Uterus (tissue), 4 donors: ENCODE results near the gene FETUB. TPM values are rescaled to one million over a fixed set of nuclear protein-coding genes. Genes with fewer than 3 reads are reported as not detected.
"Not testable (repeated sequence)": the region's sequence is repeated elsewhere in the genome, so short reads cannot be mapped to it uniquely, and the experiment has no call there.

Source experiments
- DNase-seq, 2 donors: peaks; one replicate each; pipeline ENCODE4 v3.0.0-alpha.2; 2019 to 2020
- H3K27ac ChIP-seq, 2 donors: fragments of 200-600 bp; sonication (generic); 1 replicate in 1 of 2; 2 replicates in 1 of 2; pipeline ENCODE4 v1.5.1; 2016 to 2018
- H3K27me3 ChIP-seq, 2 donors: fragments of 200-600 bp; sonication (generic); one replicate each; pipeline ENCODE4 v1.5.1; 2018 to 2019; ENCODE audit warnings: control low read depth in 1 of 2
- H3K36me3 ChIP-seq, 2 donors: fragments of 200-600 bp; sonication (generic); one replicate each; pipeline ENCODE4 v1.5.1; 2019; ENCODE audit warnings: control low read depth in 1 of 2
- H3K4me1 ChIP-seq, 2 donors: fragments of 200-600 bp; sonication (generic); one replicate each; pipeline ENCODE4 v1.5.1; 2018 to 2019; ENCODE audit warnings: control low read depth in 1 of 2
- H3K4me3 ChIP-seq, 2 donors: fragments of 200-600 bp; sonication (generic); 1 replicate in 1 of 2; 2 replicates in 1 of 2; pipeline ENCODE4 v1.5.1; 2018 to 2019; ENCODE audit warnings: mild to moderate bottlenecking in 1 of 2
- H3K9me3 ChIP-seq, 2 donors: fragments of 200-600 bp; sonication (generic); one replicate each; pipeline ENCODE4 v1.5.1; 2019; ENCODE audit warnings: control low read depth in 1 of 2
- POLR2A ChIP-seq, 2 donors: fragments of 450-650 bp; IDR thresholded peaks; one replicate each; pipeline ENCODE4 v1.6.1; 2016; ENCODE audit warnings: antibody characterized with exemption in 2 of 2, mild to moderate bottlenecking in 1 of 2, moderate library complexity in 1 of 2
- intact Hi-C: fragments of 100-400 bp; cut with DNase I; formaldehyde crosslinking; loops from one replicate; pipeline ENCODE4 v1.15.1; 2023; ENCODE audit warnings: low total_unique reads
- small RNA-seq: library from RNA; depleted of rRNA; stranded (forward); fragments of <200 nt; gene quantifications from one replicate; pipeline ENCODE3, GENCODE V24; 2016
- total RNA-seq, 4 donors: library from RNA; depleted of rRNA in 3 of 4; stranded (reverse); fragments of >200 nt in 3 of 4; gene quantifications; one replicate each; pipeline versions ENCODE4 v1.1.0 to v1.2.4, GENCODE V29; 2014 to 2023
- TF ChIP-seq, protein P1 (sequence below), 4 experiments: fragments of 200-600 bp in 2 of 4; fragments of 450-650 bp in 2 of 4; sonication (generic) in 2 of 4; IDR thresholded peaks; one replicate each; pipeline ENCODE4 v1.5.1; 2016 to 2019; ENCODE audit warnings: antibody characterized with exemption in 4 of 4, mild to moderate bottlenecking in 2 of 4, moderate library complexity in 1 of 4
- donor health status: DM: yes; HTN: yes; CAD: no.

FETUB gene
- total RNA-seq, 4 donors from 2014 or later: not detected

GRCh38 chr3:186694288-186695032 lies 54.3 kb downstream of the FETUB start:
- H3K27ac ChIP-seq: no peak overlapping the region
- H3K4me1 ChIP-seq: no peaks in the 10 kb centered on the region
- H3K4me3 ChIP-seq: no peak overlapping the region
- TF ChIP-seq, protein P1, sequence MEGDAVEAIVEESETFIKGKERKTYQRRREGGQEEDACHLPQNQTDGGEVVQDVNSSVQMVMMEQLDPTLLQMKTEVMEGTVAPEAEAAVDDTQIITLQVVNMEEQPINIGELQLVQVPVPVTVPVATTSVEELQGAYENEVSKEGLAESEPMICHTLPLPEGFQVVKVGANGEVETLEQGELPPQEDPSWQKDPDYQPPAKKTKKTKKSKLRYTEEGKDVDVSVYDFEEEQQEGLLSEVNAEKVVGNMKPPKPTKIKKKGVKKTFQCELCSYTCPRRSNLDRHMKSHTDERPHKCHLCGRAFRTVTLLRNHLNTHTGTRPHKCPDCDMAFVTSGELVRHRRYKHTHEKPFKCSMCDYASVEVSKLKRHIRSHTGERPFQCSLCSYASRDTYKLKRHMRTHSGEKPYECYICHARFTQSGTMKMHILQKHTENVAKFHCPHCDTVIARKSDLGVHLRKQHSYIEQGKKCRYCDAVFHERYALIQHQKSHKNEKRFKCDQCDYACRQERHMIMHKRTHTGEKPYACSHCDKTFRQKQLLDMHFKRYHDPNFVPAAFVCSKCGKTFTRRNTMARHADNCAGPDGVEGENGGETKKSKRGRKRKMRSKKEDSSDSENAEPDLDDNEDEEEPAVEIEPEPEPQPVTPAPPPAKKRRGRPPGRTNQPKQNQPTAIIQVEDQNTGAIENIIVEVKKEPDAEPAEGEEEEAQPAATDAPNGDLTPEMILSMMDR (IDR thresholded peaks at IDR 0.05): no peak
- no peak for TF ChIP-seq POLR2A (IDR thresholded peaks at IDR 0.05)
- intact Hi-C loops: no loop called here
- no peak for DNase-seq
- no peaks in the 10 kb centered on the region for H3K36me3 ChIP-seq
- H3K27me3 ChIP-seq: no peaks in the 10 kb centered on the region
- H3K9me3 ChIP-seq: no peaks in the 10 kb centered on the region

DNA sequence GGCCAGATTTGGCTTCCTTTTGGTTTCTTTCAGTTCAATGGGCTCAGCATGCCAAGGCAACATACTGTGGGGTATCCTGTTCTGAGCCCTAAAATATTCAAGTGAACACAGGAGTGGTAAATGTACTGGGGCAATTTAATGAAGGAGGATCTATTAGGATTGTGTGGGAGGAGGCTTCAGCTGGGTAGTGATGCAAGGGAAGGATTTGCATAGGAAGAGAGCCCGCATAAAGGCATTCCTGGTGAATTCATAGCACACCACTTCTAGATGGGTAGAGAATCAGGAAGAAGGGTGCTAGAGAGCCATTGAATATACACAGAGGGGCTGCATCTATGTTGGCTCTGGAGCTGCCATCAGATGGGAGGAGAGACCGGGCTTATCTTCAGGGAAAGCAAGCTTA lies 56.3 kb downstream of the FETUB start:
- no peak for DNase-seq
- TF ChIP-seq, protein P1 (IDR thresholded peaks at IDR 0.05): no peak
- no peak for TF ChIP-seq POLR2A (IDR thresholded peaks at IDR 0.05)
- Histone ChIP-seq H3K4me1 (no peaks in the 10 kb centered on the region), H3K9me3 (no peaks in the 10 kb centered on the region), H3K27ac (no peak overlapping the region), H3K27me3 (no peaks in the 10 kb centered on the region), H3K36me3 (no peaks in the 10 kb centered on the region), H3K4me3 (no peak overlapping the region)
- intact Hi-C loops: no loop called here

GRCh38 chr3:186697510-186697909 lies 57.3 kb downstream of the FETUB start:
- Histone ChIP-seq H3K9me3 (no peaks in the 10 kb centered on the region), H3K4me3 (no peak overlapping the region), H3K4me1 (no peaks in the 10 kb centered on the region), H3K27me3 (no peaks in the 10 kb centered on the region), H3K27ac (no peak overlapping the region), H3K36me3 (no peaks in the 10 kb centered on the region)
- intact Hi-C loops: no loop called here
- TF ChIP-seq, protein P1 (IDR thresholded peaks at IDR 0.05): no peak
- no peak for TF ChIP-seq POLR2A (IDR thresholded peaks at IDR 0.05)
- DNase-seq: no peak

- Histone ChIP-seq H3K9me3 (no peaks in the 10 kb centered on the region), H3K4me3 (no peak overlapping the region), H3K4me1 (no peaks in the 10 kb centered on the region), H3K27me3 (no peaks in the 10 kb centered on the region), H3K27ac (no peak overlapping the region), H3K36me3 (no peaks in the 10 kb centered on the region)
- intact Hi-C loops: no loop called here
- TF ChIP-seq POLR2A (IDR thresholded peaks at IDR 0.05): no peak
- TF ChIP-seq, protein P1 (IDR thresholded peaks at IDR 0.05): no peak
- DNase-seq: no peak
Measured at GRCh38 chr3:186700267-186700666, 60.1 kb downstream of the FETUB start.

DNA sequence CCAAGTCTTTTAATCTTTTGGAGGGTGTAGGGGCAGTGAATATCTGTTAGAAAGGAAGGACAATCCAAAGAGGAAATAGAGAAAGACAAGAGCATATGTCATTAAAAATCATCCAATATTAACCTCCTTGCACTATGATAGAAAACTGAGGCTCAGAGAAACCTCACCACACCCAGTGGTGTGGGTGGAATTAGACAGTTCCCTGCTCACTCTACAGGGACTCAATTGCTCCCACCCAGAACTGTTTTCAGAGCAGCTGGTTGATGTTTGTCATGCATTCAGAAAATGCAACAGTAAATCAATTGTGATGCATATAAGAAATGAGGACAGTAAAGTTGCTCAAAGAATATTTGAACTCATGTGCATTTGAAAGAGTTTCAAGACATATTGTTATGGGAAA lies 62.3 kb downstream of the FETUB start:
- H3K9me3 ChIP-seq, H3K27ac ChIP-seq, H3K36me3 ChIP-seq, H3K27me3 ChIP-seq, H3K4me1 ChIP-seq, intact Hi-C loops, H3K4me3 ChIP-seq, DNase-seq: not testable (repeated sequence)

Small RNA genes within 50 kb of the gene (small RNA-seq; reads per million reads assigned to genes)
- gene RF00017: not detected

Other genes with a start within 250 kb of the FETUB start
- 1 to 10 TPM in 2 of 4 donors, under 1 TPM in 1, not detected in 1; 0.77 to 6.2 (median 2.4) TPM for gene CRYGS, start 96.0 kb upstream of the FETUB start, total RNA-seq
- gene TBCCD1, start 73.1 kb upstream of the FETUB start, total RNA-seq: 10 to 100 TPM in 3 of 4 donors, 1 to 10 TPM in 1; 3.8 to 31.7 (median 15.1) TPM
- gene DNAJB11, start 69.7 kb upstream of the FETUB start, total RNA-seq: 10 to 100 TPM; 26.2 to 68.8 (median 40.0) TPM
- gene AHSG, start 27.3 kb upstream of the FETUB start, total RNA-seq: not detected
- not detected for gene HRG, start 25.6 kb downstream of the FETUB start, total RNA-seq
- not detected for gene KNG1, start 77.0 kb downstream of the FETUB start, total RNA-seq
- 1,000 to 10,000 TPM in 1 of 4 donors, 100 to 1,000 TPM in 3; 429 to 1,121 (median 514) TPM for gene EIF4A2, start 143.2 kb downstream of the FETUB start, total RNA-seq
- 10 to 100 TPM in 3 of 4 donors, 1 to 10 TPM in 1; 2.8 to 43.8 (median 26.6) TPM for gene RFC4, start 166.1 kb downstream of the FETUB start, total RNA-seq
- gene ADIPOQ, start 202.3 kb downstream of the FETUB start, total RNA-seq: not detected